ENCODE data around the gene CCL2. TPM values are rescaled to one million over a fixed set of nuclear protein-coding genes. Genes with fewer than 3 reads are reported as not detected.

CCL2 gene
- total RNA-seq, 1 donor from 2014 or later = 22.3 TPM

DNA sequence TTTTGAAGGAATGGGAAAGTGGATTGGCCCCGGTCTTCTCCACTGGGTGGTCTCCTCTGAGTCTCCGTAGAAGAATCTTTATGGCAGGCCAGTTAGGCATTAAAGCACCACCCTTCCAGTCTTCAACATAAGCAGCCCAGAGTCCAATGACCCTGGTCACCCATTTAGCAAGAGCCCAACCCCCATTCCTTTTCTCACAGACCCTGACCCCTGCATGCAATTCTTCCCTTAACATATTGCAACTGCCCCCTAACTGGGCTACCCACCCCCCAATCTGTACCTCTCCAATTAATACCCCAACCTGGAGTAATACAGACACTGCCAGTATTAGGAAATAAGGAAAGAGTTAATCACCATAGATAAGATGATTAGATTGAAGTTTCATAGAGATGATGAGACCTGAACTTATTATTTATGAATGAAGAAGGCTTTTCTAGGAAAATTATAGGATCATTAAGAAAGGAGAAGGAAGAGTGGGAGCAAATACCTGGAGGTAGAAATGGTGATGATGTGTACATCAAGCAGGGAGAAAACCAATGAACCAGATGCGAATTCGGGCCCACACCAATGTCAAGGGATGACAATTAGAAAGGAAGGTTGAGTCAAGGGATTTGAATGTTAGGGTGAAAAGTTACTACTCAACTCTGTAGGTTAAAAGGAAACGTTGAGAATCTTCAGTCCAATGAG is 2.4 kb downstream of the CCL2 start:
- DNase-seq = no peak
- no peak for ATAC-seq
- intact Hi-C loops (cut with micrococcal nuclease) = no loop called here

DNA sequence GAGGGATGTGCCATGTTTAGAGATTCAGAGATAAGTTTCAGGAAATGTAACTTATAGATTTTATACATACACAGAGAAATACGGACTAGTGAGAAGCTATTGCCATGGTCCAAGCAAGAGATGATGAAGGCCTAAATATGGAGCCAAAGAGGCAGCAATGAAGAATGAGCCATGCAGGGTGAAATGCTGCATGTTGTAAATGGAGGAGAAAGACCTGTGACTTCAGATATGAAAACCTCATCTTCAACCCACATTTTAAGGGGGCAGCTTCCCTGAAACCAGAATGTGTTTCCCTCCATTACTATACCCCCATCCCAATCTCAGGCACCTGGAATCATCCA is 2.9 kb downstream of the CCL2 start:
- ATAC-seq (no peak), DNase-seq (no peak)
- intact Hi-C loops (cut with micrococcal nuclease) = no loop called here

DNA sequence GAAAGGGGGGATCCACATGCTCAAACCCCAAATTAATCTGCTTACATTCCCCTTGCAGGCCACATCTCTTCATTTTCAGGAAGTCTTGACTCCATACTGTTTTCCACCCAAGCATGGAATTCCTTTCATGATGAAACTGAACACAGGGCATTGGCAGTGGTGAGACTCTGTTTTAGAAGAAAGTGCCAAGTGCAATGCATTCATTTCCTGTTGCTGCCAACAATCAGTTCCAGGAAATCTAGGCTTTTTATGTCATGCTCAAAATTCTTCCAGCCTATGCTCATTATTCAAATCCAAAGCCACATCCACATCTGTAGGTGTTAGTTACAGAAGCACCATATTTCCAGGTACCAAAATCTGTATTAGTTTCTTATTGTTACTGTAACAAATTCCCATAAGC is 4.1 kb downstream of the CCL2 start:
- DNase-seq (no peak), ATAC-seq (no peak)
- intact Hi-C loops (cut with micrococcal nuclease) = no loop called here

DNA sequence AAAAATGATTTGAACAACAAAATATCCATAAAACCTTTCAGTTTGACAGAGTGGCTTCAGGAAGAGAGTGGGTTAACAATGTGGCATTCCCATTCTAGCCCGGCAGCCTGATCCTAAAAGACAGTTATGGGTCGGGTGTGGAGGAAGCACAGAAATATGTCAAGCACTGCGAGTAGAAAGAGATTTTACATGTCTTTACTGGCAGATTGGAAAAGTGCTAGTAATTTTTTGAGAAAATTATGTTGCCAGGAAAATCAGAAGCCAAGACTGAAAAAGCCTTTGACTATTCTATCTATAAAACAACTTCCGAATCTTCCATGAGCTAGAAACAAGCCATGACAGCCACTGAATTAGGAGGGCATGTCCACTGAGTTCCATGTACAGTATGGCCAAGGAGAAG is 5.8 kb downstream of the CCL2 start:
- ATAC-seq = no peak
- intact Hi-C loops (cut with micrococcal nuclease) = no loop called here
- DNase-seq = no peak

DNA sequence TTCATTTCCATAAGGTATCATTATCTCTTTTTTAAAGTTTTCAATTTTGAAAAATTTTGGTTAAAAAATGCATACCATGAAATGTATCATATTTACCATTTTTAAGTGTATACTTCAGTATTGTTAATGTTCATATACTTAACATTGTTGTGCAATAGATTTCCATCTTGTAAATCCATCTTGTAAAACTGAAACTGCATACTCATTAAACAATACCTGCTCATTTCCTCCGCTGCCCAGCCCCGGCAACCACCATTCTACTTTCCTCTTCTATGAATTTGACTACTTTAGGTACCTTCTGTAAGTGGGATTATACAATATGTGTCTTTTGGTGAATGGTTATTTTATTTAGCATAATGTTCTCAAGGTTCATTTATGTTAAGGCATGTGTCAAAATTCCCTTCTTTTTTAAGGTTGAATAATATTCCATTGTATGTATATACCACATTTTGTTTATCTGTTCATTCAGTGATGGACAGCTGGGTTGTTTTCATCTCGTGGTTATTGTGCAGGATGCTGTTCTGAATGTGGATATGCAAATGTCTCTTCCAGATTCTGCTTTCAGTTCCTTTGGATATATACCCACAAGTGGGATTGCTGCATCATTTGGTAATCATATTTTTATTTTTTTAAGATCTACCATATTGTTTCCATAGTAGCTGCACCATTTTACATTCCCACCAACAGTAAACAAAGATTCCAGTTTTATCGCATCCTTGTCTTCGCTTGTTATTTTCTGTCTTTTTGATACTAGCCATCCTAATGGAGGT is 6.7 kb downstream of the CCL2 start:
- DNase-seq (no peak), ATAC-seq (no peak)
- intact Hi-C loops (cut with micrococcal nuclease) = no loop called here

DNA sequence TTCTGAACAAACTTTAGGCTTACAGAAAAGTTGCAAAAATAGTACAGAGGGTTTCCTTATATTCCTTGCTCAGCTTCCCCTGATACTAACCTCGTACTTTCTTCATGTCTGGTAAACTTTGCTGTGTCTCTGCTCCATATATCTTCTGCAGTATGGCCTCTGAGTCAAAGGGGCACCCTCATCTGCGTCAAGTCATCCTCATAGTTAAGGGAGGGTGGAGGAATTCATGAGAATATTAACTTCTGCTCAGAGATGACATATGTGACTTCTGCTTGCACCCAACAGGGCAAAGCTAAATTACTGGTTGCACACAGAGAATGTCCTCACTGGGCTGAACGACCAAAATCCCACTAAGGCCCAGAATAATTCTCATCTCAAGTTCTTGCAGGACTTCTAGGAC is 10.6 kb downstream of the CCL2 start:
- intact Hi-C loops (cut with micrococcal nuclease) = no loop called here
- DNase-seq = no peak
- no peak for ATAC-seq

DNA sequence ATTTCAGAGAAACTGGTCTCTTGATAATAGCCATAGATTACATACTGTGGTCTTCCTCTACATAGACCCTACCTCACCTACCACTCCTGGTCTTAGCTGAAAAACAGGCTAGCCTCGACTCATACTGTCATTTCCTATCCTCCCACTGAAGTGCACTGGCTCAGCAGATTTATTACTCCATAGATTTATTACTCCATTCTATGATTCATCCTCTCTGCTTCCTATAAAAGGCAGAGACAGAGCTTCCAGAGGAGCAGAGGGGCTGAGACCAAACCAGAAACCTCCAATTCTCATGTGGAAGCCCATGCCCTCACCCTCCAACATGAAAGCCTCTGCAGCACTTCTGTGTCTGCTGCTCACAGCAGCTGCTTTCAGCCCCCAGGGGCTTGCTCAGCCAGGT is 14.9 kb downstream of the CCL2 start, which contains the start of gene CCL7:
Gene CCL7 (plus strand): TSS at position 253 of the 400 bp plus-strand sequence. CDS start 70 bp downstream, at position 323.
- intact Hi-C loops (cut with micrococcal nuclease) = no loop called here
- DNase-seq (no peak), ATAC-seq (no peak)

DNA sequence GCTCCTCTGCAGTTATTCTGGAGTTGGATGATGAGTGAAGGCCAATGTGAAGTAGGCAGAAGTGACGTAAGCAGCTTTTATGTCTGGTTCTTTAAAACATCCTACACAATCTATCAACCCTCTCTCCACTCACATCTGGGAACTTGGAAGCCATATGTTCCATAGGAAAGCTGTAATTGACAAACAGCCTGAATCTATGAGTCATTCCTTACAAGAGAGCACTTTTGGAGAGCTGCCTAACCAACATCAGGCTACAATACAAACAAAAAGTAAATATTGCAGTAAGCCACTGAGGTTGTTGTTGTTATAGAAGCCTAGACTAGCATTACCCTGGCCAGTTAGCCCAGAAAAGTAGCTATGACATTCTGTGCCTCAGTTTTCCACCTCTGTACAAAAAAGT is 20.8 kb downstream of the CCL2 start:
- ATAC-seq = no peak
- DNase-seq = no peak
- intact Hi-C loops (cut with micrococcal nuclease) = no loop called here

DNA sequence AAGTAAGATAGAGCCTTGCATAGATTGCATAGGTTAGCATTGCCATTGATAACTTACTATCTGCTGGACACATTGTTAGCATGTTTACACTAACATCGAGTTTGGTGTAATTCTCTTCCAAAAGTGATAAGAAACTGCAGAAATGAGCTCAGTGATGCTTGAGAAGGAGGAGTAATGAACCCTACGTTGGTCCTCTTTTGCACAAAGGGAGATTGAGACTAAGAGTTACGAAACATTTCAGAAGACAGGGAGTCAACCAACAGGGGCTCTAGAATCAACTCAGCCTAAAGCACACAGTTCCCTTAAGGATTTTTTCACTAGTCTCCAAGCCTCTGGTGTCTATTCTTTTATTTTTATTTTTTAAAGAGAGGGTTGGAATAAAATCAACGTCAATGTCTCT is 21.7 kb downstream of the CCL2 start:
- DNase-seq (no peak), ATAC-seq (no peak)
- intact Hi-C loops (cut with micrococcal nuclease) = no loop called here

DNA sequence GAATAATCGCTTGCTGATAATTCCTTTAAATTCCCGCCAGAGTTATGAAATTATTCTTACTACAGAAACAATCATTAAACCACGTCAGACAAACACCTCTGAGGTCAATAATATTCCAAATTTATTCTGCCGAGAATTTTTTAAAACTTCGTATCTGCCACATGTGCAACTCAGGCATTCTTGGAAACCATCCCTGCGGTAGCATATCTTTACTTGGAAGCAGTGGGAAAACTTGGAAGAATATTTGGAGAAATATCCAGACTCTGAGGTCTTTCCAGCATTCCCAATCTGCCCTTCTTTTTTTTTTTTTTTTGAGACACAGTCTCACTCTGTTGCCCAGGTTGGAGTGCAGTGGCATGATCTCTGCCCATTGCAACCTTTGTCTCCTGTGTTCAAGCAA is 28.5 kb downstream of the CCL2 start:
- intact Hi-C loops (cut with micrococcal nuclease) = no loop called here
- peak; percentile 53 for ATAC-seq

DNA sequence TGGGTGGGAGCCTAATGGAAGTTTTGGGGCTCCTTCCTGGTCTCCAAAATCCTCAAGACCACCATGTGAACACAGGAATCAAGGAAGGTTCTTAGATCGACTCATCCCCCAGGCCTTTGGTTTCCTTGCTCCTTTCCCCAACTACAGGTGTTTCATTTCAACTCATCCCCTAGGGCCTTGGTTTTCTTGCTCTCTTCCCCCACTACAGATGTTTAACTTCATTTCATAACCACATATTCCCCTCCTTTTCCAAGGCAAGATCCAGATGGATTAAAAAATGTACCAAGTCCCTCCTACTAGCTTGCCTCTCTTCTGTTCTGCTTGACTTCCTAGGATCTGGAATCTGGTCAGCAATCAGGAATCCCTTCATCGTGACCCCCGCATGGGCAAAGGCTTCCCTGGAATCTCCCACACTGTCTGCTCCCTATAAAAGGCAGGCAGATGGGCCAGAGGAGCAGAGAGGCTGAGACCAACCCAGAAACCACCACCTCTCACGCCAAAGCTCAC is 30.3 kb downstream of the CCL2 start, which contains the start of gene CCL11:
Gene CCL11 (plus strand): TSS at position 457 of the 507 bp plus-strand sequence. CDS start 67 bp downstream, outside the sequence.
- ATAC-seq (peak; percentile 86), DNase-seq (peak; percentile 29)
- intact Hi-C loops (cut with micrococcal nuclease) = no loop called here

More for the DNA sequence above, 28.5 kb downstream of the CCL2 start:
- DNase-seq = no peak

DNA sequence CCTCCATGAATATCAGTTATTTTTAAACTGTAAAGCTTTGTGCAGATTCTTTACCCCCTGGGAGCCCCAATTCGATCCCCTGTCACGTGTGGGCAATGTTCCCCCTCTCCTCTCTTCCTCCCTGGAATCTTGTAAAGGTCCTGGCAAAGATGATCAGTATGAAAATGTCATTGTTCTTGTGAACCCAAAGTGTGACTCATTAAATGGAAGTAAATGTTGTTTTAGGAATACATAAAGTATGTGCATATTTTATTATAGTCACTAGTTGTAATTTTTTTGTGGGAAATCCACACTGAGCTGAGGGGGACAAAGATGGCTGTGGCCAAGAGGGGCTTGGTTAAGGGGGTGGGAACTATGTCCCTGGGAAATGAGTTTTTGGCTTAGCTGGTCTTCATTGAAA is 32.8 kb downstream of the CCL2 start:
- DNase-seq (no peak), ATAC-seq (no peak)
- intact Hi-C loops (cut with micrococcal nuclease) = no loop called here

DNA sequence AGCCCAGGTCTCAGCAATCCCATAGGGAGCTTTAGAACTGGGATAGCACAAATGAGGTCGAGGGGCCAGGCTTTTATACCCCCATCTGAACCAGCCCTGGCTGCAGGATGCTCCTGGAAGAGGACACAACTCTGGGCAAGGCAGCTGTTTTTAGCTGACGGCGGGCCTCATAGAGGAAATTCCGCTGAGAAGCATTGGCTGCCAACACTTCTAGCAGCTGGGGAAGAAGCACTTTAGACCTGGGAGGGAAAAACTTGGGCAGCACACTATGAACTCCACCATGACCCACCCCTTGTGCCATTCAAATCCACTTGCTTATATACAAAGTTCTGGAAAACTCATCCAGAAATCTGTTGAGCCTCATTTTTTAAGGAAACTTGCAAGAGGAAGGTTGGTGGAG is 35.5 kb downstream of the CCL2 start:
- peak; percentile 45 for ATAC-seq

DNA sequence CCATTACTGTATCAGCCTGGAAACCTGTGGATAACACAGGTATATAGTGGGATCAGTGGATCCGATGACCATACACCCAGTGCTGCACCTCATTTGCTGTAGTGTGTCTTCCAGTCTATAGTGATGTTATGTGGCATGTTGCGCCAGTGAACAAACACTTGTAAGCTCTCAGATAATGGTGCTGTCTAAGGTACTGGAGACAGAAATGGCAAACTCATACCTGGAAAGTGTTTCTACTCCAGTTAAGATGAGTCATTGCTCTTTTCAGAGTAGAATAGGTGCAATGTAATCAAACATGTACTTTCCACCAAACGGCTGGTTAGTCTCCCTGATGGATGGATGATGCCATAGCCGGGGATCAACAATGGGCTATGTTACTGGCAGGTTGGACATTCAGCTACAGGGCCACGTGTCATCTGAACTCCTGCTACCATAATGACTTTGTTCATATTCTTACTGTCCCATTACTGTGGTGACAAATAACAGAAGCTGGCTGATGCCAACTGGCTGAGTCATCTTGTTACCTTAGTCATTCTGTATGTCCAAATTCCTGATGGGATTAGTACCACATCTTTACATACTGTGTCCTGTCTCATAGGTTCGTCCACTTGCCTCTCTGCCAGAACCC is 36.8 kb downstream of the CCL2 start:
- DNase-seq (no peak), ATAC-seq (no peak)
- intact Hi-C loops (cut with micrococcal nuclease) = no loop called here

More for the DNA sequence above, 35.5 kb downstream of the CCL2 start:
- no peak for DNase-seq
- intact Hi-C loops (cut with micrococcal nuclease) = no loop called here

DNA sequence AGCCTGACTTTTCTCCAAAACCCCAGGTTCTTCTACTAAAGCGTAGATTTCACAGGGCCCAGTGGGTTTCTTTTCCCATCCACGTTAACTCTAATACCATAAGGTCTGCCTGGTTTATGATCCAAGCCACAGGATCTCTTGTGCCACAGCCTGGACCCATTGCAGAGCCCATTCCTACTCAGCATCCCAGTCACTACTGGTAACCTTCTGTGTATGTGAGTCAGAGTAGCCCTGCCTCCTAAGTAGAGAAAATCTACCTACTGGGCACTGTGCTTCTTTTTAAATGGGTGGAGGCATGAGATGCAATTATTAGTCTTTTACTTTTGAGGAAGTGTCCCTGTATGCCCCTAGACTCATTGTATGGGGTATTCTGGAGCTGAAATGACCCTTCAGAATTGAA is 43.9 kb downstream of the CCL2 start:
- intact Hi-C loops (cut with micrococcal nuclease) = no loop called here
- ATAC-seq (no peak), DNase-seq (no peak)

DNA sequence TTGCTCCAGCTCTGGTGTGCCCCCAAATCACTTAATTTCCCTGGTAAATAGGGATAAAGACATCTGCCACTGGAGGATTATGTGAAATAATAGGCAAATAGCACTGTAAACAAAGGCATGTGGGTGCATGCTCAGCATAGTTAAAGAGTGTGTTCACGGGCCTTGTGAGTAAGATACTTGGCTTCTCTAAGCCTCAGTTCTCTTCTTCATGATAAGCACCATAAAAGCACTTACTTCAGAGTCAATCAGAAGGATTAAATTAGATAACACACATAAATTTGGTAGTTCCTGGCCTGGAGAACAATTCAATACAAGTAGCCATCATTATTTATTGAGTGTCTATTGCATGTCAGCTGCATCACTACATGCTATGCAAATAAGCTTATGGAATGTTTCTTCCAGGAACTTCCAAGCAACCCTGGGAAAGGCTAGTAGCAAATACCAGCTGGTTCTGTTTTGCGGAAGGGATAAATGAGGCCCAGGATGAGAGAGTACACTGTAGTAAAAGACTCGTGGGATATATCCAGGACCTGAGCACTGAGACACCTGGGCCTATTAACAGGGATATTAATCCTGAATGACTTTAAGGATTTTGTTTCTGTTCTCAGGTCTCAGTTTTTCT is 45.0 kb downstream of the CCL2 start:
- DNase-seq (no peak), ATAC-seq (peak; percentile 22)
- intact Hi-C loops (cut with micrococcal nuclease) = no loop called here

DNA sequence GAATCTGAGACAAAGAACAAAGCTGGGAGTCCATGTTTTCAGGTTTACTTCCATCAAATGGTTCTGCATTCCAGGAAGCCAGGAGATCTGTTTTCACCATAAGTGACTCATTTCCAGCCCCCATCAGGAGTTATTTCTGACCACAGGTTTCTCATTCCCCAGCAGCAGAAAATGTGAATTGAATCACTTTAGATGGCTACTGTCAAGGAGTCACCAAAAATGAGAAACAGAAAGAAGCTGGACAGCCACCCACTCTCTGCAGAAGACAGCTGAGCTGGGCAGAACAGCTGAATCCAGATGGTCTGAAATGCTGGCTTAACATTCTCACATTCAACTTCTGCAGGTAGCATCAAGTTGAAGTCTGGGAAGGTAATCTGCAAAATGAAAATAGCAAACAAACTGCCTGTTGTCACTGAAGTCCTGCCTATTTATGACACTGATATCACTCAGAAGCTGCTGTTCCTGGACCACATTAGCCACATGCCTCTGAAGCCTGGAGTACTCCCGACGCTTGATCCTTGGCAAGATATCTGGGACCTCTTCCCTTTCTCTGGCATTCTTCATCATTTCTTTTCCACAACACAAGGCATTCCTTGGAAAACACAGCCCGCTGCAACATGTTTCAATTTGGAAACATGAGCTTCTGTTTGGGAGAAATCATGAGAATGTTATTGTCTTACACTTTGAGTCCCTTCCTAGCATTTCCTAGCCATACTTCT is 45.7 kb downstream of the CCL2 start:
- intact Hi-C loops (cut with micrococcal nuclease) = no loop called here
- DNase-seq (no peak), ATAC-seq (peak; percentile 74)

DNA sequence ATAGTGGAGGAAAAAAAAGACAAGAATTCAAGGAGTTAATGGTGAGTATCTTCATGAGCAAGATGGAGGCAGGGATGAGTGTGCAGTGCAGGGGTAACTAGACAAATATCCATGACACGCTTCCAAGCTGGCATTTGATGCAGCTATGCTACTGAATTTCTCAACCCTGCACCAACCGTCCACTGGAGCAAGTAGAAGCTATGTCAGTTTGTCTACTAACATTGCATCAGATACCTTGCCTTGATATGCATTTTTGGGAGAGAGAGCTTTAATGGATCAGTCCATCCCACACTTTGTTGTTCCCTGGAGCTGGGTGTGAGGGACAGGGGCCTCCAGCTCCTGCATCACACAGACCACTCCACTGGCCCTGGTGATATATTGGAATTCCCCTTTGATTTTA is 46.9 kb downstream of the CCL2 start:
- no peak for ATAC-seq
- DNase-seq = no peak
- intact Hi-C loops (cut with micrococcal nuclease) = no loop called here

DNA sequence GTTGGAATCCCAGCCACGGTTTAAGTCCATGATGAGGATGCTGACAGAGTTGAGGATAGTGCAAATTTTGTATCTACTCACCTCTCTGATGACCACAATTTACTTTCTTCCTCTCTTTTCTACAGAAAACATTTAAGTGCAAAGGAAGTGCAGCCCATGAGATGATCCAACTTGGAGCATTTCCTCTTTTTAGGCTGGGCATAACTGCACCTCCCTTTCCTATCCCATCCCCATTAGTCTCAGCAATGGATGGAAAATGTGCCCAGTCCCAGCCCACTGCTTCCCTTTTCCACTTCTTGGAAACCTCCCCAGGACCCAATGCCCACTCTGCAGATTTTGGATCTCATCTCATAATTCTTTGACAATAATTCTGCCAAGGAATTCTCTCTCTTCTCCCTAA is 47.6 kb downstream of the CCL2 start:
- DNase-seq = no peak
- intact Hi-C loops (cut with micrococcal nuclease) = no loop called here
- ATAC-seq = no peak

Data from left ventricle myocardium superior (tissue), 1 donor.